CD4-positive, alpha-beta T cell treated with Interleukin-2 at 100 ng/mL for 4 hours (primary cell): ENCODE results near the gene HOXC6.
"Not testable (repeated sequence)": the region's sequence is repeated elsewhere in the genome, so short reads cannot be mapped to it uniquely, and the experiment has no call there.

Experiments
- DNase-seq: peaks from one replicate; pipeline ENCODE4 v3.0.0-alpha.2; 2020; ENCODE audit warnings: low spot score

The HOXC6 gene

DNA sequence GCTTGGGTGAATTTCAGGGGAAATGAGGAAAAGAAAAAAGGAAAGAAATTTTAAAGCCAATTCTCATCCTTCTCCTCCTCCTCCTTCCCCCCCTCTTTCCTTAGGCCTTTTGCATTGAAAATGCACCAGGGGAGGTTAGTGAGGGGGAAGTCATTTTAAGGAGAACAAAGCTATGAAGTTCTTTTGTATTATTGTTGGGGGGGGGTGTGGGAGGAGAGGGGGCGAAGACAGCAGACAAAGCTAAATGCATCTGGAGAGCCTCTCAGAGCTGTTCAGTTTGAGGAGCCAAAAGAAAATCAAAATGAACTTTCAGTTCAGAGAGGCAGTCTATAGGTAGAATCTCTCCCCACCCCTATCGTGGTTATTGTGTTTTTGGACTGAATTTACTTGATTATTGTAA, 27.3 kb downstream of the HOXC6 start:
- no peak for DNase-seq

DNA sequence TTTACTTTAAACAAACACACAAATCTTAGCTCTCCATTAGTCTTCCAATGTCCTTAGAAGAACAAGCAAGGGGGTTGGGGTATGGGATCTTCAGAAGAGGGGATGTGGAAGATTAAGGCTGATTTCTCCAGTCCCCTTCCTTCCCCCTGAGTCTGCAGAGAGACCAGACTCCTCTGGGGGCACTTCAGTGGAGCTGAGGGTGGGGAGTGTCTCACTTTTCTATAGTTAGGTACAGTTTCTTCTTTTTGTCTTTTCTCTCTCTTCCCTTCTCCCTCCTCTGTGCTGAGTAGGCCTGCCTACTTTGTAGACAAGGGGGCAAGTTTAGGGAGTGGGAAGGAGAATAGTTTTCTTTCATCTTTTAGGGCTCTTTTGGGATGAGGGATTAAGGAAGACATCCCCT, 27.9 kb downstream of the HOXC6 start:
- no peak for DNase-seq

DNA sequence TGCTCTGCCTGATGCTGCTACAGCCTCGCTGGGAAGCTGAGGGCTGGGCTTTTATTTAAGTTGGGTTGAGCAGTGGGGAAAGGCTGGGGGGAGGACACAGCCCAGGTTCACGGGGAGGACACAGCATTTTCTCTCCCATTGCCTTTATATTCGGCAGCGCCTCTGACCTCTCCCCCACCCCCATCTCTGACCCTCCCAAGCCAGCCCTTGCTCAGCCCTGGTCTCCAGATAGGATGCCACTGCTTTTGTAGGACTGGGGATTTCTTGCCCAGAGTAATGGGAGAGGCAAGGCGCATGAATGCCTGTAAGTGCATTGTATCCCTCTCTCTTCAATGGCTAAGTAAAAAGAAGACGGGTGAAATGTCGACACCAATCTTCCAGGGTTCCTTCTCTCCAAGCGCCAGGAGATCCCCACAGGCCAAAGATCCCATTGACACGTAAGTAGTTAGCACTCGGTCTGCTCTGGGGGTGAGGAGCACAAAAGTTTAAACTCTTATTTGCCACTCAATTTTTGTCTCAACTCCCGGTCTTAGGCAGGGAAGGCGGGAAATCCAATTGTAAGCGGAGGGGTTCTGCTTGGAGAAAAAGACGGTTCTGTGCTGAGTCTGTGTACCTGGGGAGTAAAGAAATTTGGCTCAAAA, 30.0 kb downstream of the HOXC6 start:
- no peak for DNase-seq

DNA sequence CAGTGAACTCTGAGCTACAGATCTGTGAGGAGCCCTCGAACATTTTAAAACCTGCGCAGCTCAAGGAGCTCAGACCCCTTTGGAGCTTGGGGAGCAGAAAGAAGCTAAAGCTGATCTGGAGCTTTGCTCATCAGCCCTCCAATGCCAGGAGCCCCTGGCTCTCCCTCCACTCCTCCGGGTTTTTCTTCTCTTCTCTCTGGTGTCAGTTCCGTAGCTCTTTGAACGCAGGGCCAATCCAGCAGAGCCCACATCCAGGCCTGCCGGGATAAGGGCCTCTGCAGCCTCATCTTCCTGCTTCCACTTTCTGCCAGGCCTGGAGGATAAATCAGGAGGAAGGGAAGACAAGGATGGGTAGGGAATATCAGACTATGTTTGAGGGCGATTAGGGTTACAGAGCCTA, 31.4 kb downstream of the HOXC6 start:
- no peak for DNase-seq

DNA sequence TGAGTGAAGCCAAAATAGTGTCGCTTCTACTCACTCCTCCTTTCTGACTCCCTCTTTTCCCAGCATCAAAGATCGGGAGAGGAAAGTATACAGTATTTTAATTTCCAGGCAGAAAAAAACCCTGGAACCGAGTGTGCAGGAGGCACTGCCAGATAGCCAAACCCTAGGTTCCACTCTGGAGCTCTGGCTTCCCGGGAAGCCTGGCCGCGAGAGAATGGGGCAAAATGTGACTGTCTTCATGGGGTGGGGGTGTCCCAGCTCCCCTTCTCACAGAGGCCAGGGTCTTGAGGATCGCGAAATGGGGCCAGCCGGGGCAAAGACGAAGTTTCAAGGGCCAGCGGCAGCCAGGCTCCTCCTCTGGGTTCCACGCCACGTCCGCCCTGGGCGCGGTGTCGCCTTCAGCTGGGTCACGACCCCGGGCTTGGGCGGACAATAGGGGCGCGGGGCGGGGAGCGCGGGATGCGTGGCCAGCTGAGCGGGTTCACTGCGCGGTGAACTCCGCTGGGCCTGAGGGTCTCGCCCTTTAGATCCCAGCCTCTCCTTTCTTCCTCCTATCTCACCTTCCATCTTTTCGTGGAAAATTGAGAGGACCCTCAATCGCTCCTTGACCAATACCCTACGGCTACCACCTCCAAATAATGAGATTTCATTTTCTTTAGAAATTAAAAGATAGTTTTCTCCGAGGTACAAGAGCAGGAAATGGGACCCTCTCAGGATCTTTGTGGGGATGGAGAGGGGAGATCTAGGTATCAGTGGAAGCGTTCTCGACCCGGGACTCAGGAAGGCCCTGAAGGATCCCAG, 32.1 kb downstream of the HOXC6 start:
- DNase-seq: no peak

DNA sequence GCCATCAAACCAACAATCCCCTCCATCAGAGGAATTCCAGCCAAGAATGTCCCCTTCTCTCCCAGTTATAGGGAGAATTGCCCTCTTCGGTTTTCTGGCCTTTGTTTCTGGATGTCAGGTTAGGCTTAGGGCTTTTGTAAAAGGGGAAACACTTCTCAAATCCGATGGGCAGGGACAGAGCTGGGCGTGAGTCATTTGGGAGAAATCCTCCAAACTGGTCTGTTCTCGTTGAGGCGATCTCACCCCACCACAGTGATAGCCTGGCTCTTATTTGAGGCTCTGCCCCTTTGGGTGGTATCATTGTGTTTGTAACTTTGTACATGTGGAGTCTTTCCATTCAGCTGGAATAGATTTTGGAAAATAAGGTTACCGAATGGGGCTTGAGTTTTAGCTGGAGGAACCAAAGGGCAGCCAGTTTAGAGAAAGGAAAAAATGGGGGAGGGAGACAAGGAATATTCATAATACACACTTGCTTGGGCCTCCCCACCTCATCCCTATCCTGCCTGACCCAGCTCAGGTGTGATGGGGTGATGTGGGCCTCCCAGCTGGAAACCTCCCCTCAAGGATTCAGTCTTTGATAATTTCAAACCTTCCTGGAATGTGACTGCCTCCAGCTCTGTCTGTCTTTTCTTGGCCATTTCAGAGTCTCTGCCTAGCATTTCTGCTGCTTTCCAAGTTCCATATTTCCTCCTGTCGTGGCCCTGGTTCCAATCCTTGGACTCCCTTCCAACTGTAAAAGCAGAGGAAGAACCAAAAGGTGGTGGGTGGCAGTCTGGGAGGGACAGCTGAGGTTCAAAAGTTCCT, 32.9 kb downstream of the HOXC6 start:
- DNase-seq: no peak

DNA sequence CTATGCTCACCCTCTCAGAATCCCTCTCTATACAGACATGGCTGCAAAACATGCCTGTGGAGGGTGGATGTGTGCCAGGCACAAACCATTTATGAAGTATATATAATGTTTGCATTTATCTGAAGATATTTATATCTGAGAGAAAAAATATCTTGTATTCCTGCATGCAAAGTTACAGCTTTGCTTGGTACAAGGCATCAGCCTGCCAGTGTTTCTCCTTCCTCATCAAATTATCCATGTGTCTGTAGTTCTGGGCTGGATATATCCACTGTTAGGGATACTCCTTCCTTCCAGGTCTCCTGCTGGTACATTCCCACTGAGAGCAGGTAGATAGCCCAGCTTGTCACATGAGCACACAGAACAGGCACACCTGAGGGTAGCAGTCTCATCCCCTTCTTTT, 37.4 kb downstream of the HOXC6 start:
- no peak for DNase-seq

GRCh38 chr12:54066408-54066807, 38.2 kb downstream of the HOXC6 start:
- no peak for DNase-seq

DNA sequence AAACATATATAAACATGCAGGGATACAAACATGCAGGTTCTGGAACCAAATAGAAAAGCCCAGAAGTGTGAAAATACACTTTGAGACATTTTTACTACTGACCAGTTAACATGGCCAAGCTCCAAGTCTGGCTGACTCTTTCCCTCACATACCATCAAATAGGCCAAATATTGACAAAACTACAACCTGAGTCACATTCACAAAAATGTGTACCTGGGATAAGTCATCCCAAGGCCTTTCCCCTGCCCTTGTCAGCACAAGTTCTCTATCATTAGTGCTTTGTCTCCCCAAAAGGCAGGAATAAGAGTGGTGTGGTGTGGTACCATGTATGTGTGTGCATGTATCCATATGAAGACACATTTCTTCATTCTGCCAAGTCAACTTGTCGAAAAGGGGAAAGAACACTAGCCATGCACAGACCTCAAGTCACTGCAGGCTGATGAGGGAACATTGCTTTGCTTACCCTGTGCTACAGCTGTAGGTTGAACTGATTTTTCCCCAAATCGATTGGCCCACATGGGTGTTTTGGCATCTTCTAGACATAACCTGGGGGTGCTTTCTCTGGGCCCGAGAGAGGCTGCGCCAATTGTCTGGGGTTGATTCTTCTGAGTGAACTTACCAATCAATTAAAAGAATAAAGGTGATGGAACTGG, 40.3 kb downstream of the HOXC6 start:
- DNase-seq: no peak

GRCh38 chr12:54071942-54072341, 43.7 kb downstream of the HOXC6 start:
- DNase-seq: no peak

- DNase-seq: no peak
Measured at GRCh38 chr12:54074308-54074707, 46.1 kb downstream of the HOXC6 start.

DNA sequence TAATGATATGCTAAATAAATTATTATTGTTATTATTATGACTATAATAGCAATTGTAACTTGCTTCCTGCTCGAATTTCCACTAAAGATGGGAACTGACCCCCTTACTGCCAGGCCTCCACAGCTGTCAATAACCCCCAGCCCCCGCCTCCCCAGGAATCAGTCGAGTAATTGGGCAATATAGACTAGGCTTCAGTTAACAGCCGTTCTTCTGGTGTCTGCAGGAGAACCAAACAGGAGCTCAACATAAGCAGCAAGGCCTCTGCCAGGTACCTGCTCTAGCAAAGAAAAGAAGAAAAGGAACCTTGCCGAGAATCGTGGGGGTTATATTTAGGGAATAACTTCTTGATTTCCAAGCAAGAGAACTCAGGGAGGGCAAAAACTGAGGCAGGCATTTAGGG, 47.2 kb downstream of the HOXC6 start:
- no peak for DNase-seq

- no peak for DNase-seq
Measured at GRCh38 chr12:54075974-54076373, 47.7 kb downstream of the HOXC6 start.

- DNase-seq: not testable (repeated sequence)
Measured at GRCh38 chr12:54077843-54078242, 49.6 kb downstream of the HOXC6 start.

DNA sequence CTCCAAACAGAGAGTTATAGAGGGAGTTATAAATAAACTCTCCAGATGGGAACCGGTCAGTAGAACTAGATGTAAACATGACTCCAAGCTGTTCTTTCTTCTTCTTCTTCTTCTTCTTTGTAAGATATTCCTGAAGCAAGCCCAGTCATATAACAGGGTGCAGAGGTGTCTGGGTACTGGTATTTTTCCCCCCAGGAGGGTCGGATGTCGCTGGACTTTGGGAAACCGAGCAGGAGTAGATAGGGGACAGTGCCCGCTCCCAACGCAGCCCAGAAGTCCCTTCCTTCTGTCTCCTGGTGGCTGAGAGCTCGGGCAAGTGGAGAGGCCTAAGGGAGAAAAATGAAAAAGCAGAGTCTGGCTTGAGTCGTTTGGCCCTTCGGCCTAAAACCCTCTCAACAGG, 50.9 kb downstream of the HOXC6 start:
- not testable (repeated sequence) for DNase-seq
